HG03520 (cell line): Measurements from ENCODE around the gene RBBP8NL.

Source experiments
- ATAC-seq: cut with Tn5 transposase; IDR thresholded peaks from one replicate; pipeline ENCODE4 v1.9.1; 2021; ENCODE audit warnings: mild to moderate bottlenecking, moderate library complexity; ENCODE audit not compliant: unreplicated experiment

The RBBP8NL gene

GRCh38 chr20:62461834-62462233, 34.5 kb upstream of the RBBP8NL start:
- no peak for ATAC-seq

- no peak for ATAC-seq
Measured at GRCh38 chr20:62461157-62461556, 33.8 kb upstream of the RBBP8NL start.

- ATAC-seq: no peak
Measured at GRCh38 chr20:62460678-62461077, 33.3 kb upstream of the RBBP8NL start.

- no peak for ATAC-seq
Measured at GRCh38 chr20:62459488-62459887, 32.1 kb upstream of the RBBP8NL start.

GRCh38 chr20:62458275-62459251, 31.2 kb upstream of the RBBP8NL start:
- ATAC-seq: no peak

GRCh38 chr20:62457831-62458230, 30.5 kb upstream of the RBBP8NL start:
- no peak for ATAC-seq

GRCh38 chr20:62457098-62457497, 29.8 kb upstream of the RBBP8NL start:
- ATAC-seq: no peak

GRCh38 chr20:62455929-62456328, 28.6 kb upstream of the RBBP8NL start:
- no peak for ATAC-seq

- ATAC-seq: no peak
Measured at GRCh38 chr20:62454904-62455636, 27.7 kb upstream of the RBBP8NL start.

- ATAC-seq: no peak
Measured at GRCh38 chr20:62453186-62453808, 26.0 kb upstream of the RBBP8NL start.

GRCh38 chr20:62452475-62453095, 25.2 kb upstream of the RBBP8NL start:
- ATAC-seq: no peak

GRCh38 chr20:62451970-62452369, 24.6 kb upstream of the RBBP8NL start:
- ATAC-seq: no peak

- ATAC-seq: no peak
Measured at GRCh38 chr20:62451156-62451767, 23.9 kb upstream of the RBBP8NL start.

GRCh38 chr20:62449951-62450691, 22.8 kb upstream of the RBBP8NL start:
- no peak for ATAC-seq

- no peak for ATAC-seq
Measured at GRCh38 chr20:62448788-62449187, 21.4 kb upstream of the RBBP8NL start.

GRCh38 chr20:62448038-62448437, 20.7 kb upstream of the RBBP8NL start:
- no peak for ATAC-seq

GRCh38 chr20:62446888-62447869, 19.8 kb upstream of the RBBP8NL start:
- no peak for ATAC-seq

GRCh38 chr20:62446481-62446880, 19.1 kb upstream of the RBBP8NL start:
- no peak for ATAC-seq
